Mesenchymal stem cell (in vitro differentiated cells and primary cell): Measurements from ENCODE around the gene PLAGL1.

Experiments
- DNase-seq: peaks from one replicate; pipeline ENCODE4 v3.0.0-alpha.2; 2013
- H2AFZ ChIP-seq: one replicate; pipeline ENCODE4 v1.6.1; 2013; ENCODE audit warnings: low read depth, mild to moderate bottlenecking, control low read depth, inconsistent platforms, low read length, moderate library complexity
- H2AK5ac ChIP-seq: 2 replicates; pipeline ENCODE4 v1.6.1; 2013; ENCODE audit warnings: low read length, moderate library complexity, mild to moderate bottlenecking, inconsistent platforms; ENCODE audit not compliant: severe bottlenecking
- H2BK120ac ChIP-seq: one replicate; pipeline ENCODE4 v1.6.1; 2013; ENCODE audit warnings: low read depth, mild to moderate bottlenecking, inconsistent platforms, low read length, moderate library complexity
- H2BK12ac ChIP-seq, 2 experiments: one replicate each; pipeline ENCODE4 v1.6.1; 2013; ENCODE audit warnings: inconsistent platforms in 2 of 2, low read length in 2 of 2, mild to moderate bottlenecking in 2 of 2, moderate library complexity in 2 of 2, control low read depth in 1 of 2
- H2BK15ac ChIP-seq: one replicate; pipeline ENCODE4 v1.6.1; 2013; ENCODE audit warnings: mild to moderate bottlenecking, low read depth, inconsistent platforms; ENCODE audit not compliant: poor library complexity, severe bottlenecking
- H2BK5ac ChIP-seq: 2 replicates; pipeline ENCODE4 v1.6.1; 2013; ENCODE audit warnings: low read depth, mild to moderate bottlenecking, low read length, control low read depth, inconsistent platforms; ENCODE audit not compliant: poor library complexity, severe bottlenecking
- H3K14ac ChIP-seq, 2 experiments: one replicate each; pipeline ENCODE4 v1.6.1; 2013; ENCODE audit warnings: inconsistent platforms in 2 of 2, low read length in 2 of 2, control low read depth in 1 of 2, mild to moderate bottlenecking in 1 of 2, moderate library complexity in 1 of 2
- H3K18ac ChIP-seq, 2 experiments: one replicate each; pipeline ENCODE4 v1.6.1; 2013; ENCODE audit warnings: inconsistent platforms in 2 of 2, low read length in 2 of 2, control low read depth in 1 of 2, low read depth in 1 of 2, mild to moderate bottlenecking in 1 of 2
- H3K23ac ChIP-seq, 2 experiments: one replicate each; pipeline ENCODE4 v1.6.1; 2013; ENCODE audit warnings: inconsistent platforms in 2 of 2, low read length in 2 of 2, mild to moderate bottlenecking in 2 of 2, moderate library complexity in 2 of 2, control low read depth in 1 of 2
- H3K27ac ChIP-seq: 2 replicates; pipeline ENCODE4 v1.5.1; 2013; ENCODE audit warnings: mild to moderate bottlenecking, moderate library complexity, low read length, control low read depth, inconsistent platforms; ENCODE audit not compliant: poor library complexity, severe bottlenecking
- H3K27me3 ChIP-seq, 2 experiments: 2 replicates each; pipeline versions ENCODE4 v1.6.1 to v1.7.0; 2013; ENCODE audit warnings: low read length in 2 of 2, mild to moderate bottlenecking in 2 of 2, moderate library complexity in 2 of 2, control low read depth in 1 of 2, inconsistent platforms in 1 of 2; ENCODE audit not compliant: control insufficient read depth in 1 of 2, insufficient read depth in 1 of 2
- H3K36me3 ChIP-seq, 2 experiments: 2 replicates each; pipeline versions ENCODE4 v1.6.1 to v1.7.0; 2013; ENCODE audit warnings: low read length in 2 of 2, control low read depth in 1 of 2, inconsistent platforms in 1 of 2, low read depth in 1 of 2, mild to moderate bottlenecking in 1 of 2; ENCODE audit not compliant: insufficient read depth in 2 of 2, control insufficient read depth in 1 of 2
- H3K4ac ChIP-seq, 2 experiments: one replicate each; pipeline ENCODE4 v1.6.1; 2013; ENCODE audit warnings: inconsistent platforms in 2 of 2, low read length in 2 of 2, mild to moderate bottlenecking in 2 of 2, moderate library complexity in 2 of 2, control low read depth in 1 of 2, low read depth in 1 of 2
- H3K4me1 ChIP-seq: 2 replicates; pipeline ENCODE4 v1.6.1; 2013; ENCODE audit warnings: low read depth, low read length, control low read depth; ENCODE audit not compliant: control insufficient read depth, insufficient read depth
- H3K4me2 ChIP-seq: 2 replicates; pipeline ENCODE4 v1.6.1; 2013; ENCODE audit warnings: low read length, mild to moderate bottlenecking, inconsistent platforms; ENCODE audit not compliant: poor library complexity, severe bottlenecking
- H3K4me3 ChIP-seq, 2 experiments: 2 replicates each; pipeline versions ENCODE4 v1.5.1 to v1.7.0; 2013; ENCODE audit warnings: low read length in 2 of 2, mild to moderate bottlenecking in 2 of 2, control low read depth in 1 of 2, low read depth in 1 of 2; ENCODE audit not compliant: insufficient read depth in 1 of 2
- H3K79me1 ChIP-seq: replicated peaks from 2 replicates; pipeline ENCODE4 v1.6.1; 2013; ENCODE audit warnings: mild to moderate bottlenecking, control low read depth, low read length, inconsistent platforms; ENCODE audit not compliant: poor library complexity, severe bottlenecking
- H3K9ac ChIP-seq: 2 replicates; pipeline ENCODE4 v1.7.0; 2013; ENCODE audit warnings: mild to moderate bottlenecking, low read length, moderate library complexity
- H3K9me3 ChIP-seq: 2 replicates; pipeline ENCODE4 v1.7.0; 2013; ENCODE audit warnings: mild to moderate bottlenecking, low read length; ENCODE audit not compliant: control insufficient read depth
- H4K8ac ChIP-seq: one replicate; pipeline ENCODE4 v1.6.1; 2013; ENCODE audit warnings: inconsistent platforms, mild to moderate bottlenecking, low read length, moderate library complexity
- H4K91ac ChIP-seq: one replicate; pipeline ENCODE4 v1.6.1; 2013; ENCODE audit warnings: mild to moderate bottlenecking, low read length, inconsistent platforms
- WGBS: methylation state at CpG from one replicate; pipeline ENCODE4 v1.1.7; 2013; ENCODE audit warnings: mixed read lengths; 5-methylcytosine and 5-hydroxymethylcytosine counted together

The PLAGL1 gene

DNA sequence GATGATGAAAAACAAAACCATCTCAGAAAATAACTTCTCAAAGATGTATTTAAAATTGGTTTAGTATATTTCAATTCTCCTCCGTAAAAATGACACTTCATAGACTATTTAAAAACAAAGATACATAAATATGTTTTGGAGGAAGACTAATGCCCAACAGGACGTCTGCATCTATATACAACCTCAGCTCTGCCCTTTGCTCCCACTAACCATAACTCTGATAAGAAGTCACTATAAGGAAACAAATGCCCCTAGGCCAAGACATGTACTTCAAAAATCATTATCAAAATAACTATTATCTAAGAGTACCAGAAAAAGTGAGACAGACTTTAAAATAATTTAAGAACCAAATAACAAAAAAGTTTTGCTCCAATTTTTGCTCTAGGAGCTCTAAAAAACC lies 23.4 kb downstream of the PLAGL1 start:
- Histone ChIP-seq H3K4me2 (no peak overlapping the region), H2AFZ (no peak overlapping the region), H3K36me3 (peaks cover 0 to 23% of the 10 kb centered on the region in 2 experiments), H4K8ac (no peak overlapping the region), H2AK5ac (no peak overlapping the region), H2BK15ac (no peak overlapping the region), H3K27ac (no peak overlapping the region), H2BK12ac (no peak overlapping the region), H3K4me3 (no peak overlapping the region), H3K18ac (no peak overlapping the region), H2BK5ac (no peak overlapping the region), H3K9me3 (peaks cover 10% of the 10 kb centered on the region), H3K4me1 (no peaks in the 10 kb centered on the region), H4K91ac (no peak overlapping the region), H3K23ac (no peak overlapping the region), H3K4ac (no peak overlapping the region), H2BK120ac (no peak overlapping the region), H3K27me3 (no peaks in the 10 kb centered on the region), H3K14ac (no peak overlapping the region), H3K9ac (no peak overlapping the region), H3K79me1 (peaks cover 3% of the 10 kb centered on the region)
- no peak for DNase-seq
- WGBS: 11% methylated on average over 1 of the region's 2 CpGs

DNA sequence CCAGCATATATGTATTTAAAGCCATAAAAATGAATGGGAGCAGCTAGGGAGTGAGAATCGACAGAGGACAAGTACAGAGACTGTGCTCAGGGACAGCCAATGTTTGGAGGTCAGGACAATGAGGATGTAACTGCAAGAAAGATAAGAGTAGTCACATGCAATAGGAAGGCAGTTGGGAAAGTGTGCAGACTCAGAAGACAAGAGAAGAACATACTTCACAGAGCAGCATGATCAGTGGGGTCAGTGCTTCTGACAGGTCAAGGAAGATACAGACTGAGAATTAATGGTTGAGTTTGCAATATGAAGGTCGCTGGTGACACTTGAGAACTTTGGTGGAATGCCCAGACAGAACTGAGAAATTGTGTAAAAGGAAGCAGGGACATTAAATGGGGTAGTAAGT lies 25.1 kb downstream of the PLAGL1 start:
- H3K4me2 ChIP-seq: no peak overlapping the region
- H3K14ac ChIP-seq: no peak overlapping the region
- H3K4me1 ChIP-seq: no peaks in the 10 kb centered on the region
- H3K23ac ChIP-seq: no peak overlapping the region
- no peak overlapping the region for H3K27ac ChIP-seq
- H3K4me3 ChIP-seq: no peak overlapping the region
- H3K4ac ChIP-seq: no peak overlapping the region
- H3K9ac ChIP-seq: no peak overlapping the region
- DNase-seq: no peak
- no peak overlapping the region for H3K18ac ChIP-seq
- WGBS: 75% methylated on average over 2 of the region's 2 CpGs
- no peaks in the 10 kb centered on the region for H3K27me3 ChIP-seq
- no peaks in the 10 kb centered on the region for H3K9me3 ChIP-seq
- H2AK5ac ChIP-seq: no peak overlapping the region
- H2BK12ac ChIP-seq: no peak overlapping the region
- H2AFZ ChIP-seq: no peak overlapping the region
- H2BK5ac ChIP-seq: no peak overlapping the region
- H2BK15ac ChIP-seq: no peak overlapping the region
- H3K79me1 ChIP-seq: peaks cover 3% of the 10 kb centered on the region
- H2BK120ac ChIP-seq: no peak overlapping the region
- H4K8ac ChIP-seq: no peak overlapping the region
- H4K91ac ChIP-seq: no peak overlapping the region
- H3K36me3 ChIP-seq: peaks cover 0 to 22% of the 10 kb centered on the region in 2 experiments

DNA sequence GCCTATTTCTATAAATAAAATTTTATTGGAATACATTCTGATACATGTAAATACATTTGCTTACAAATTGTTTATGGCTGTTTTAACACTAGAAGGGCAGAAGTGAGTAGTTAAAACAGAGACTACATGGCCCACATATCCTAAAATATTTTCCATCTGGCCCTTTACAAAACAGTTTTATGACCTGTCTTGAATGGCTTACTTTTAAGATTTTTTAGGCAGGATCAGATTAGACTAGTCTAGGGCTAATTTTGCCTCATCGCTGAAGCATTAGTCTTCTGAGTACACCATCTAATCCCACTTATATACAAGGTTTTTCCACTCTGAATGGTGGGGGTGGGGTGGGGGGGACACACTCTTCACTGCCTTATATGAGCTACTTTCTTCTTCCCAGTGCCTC lies 27.1 kb downstream of the PLAGL1 start:
- H2AFZ ChIP-seq: no peak overlapping the region

DNA sequence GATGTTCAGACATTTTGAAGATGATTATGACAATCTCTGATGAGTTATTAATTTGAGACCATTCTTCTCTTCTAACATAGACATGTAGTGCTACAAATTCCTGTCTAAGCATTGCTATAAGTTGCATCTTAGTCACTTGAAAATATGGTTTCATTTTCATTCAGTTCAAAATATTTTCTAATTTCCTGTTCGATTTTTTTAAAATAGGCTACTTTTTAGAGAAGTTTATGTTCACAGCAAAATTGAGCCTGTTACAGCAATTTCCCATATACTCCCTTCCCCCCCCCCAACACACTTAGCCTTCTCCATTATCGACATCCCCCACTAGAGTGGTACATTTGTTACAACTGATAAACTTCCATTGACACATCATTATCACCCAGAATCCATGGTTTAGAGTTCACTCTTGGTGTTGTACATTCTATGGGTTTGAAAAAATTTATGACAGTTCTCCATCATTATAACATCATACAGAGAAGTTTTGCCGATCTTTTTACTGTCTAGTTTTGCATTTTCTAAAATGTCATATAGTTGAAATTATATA lies 31.2 kb downstream of the PLAGL1 start:
- no peak overlapping the region for H3K27ac ChIP-seq
- H2BK15ac ChIP-seq: no peak overlapping the region
- no peak overlapping the region for H3K9ac ChIP-seq
- no peak overlapping the region for H3K18ac ChIP-seq
- WGBS: 82% methylated on average over 1 of the region's 3 CpGs
- H4K91ac ChIP-seq: no peak overlapping the region
- no peak overlapping the region for H3K4me2 ChIP-seq
- H3K9me3 ChIP-seq: no peaks in the 10 kb centered on the region
- H4K8ac ChIP-seq: no peak overlapping the region
- no peaks in the 10 kb centered on the region for H3K27me3 ChIP-seq
- H3K4ac ChIP-seq: no peak overlapping the region
- no peaks in the 10 kb centered on the region for H3K4me1 ChIP-seq
- no peak overlapping the region for H3K4me3 ChIP-seq
- no peak overlapping the region for H2AK5ac ChIP-seq
- H3K14ac ChIP-seq: no peak overlapping the region
- no peak overlapping the region for H2BK120ac ChIP-seq
- no peak for DNase-seq
- H2AFZ ChIP-seq: no peak overlapping the region
- H3K36me3 ChIP-seq: peaks cover 0 to 9% of the 10 kb centered on the region in 2 experiments
- H2BK5ac ChIP-seq: no peak overlapping the region
- no peak overlapping the region for H2BK12ac ChIP-seq
- peaks cover 4% of the 10 kb centered on the region for H3K79me1 ChIP-seq
- H3K23ac ChIP-seq: no peak overlapping the region

More for the DNA sequence above, 27.1 kb downstream of the PLAGL1 start:
- H3K18ac ChIP-seq: no peak overlapping the region
- H2BK120ac ChIP-seq: no peak overlapping the region
- no peak overlapping the region for H3K4me3 ChIP-seq
- H3K14ac ChIP-seq: no peak overlapping the region
- H3K9ac ChIP-seq: no peak overlapping the region
- H3K27me3 ChIP-seq: no peaks in the 10 kb centered on the region
- no peak overlapping the region for H2BK5ac ChIP-seq
- no peak for DNase-seq
- H3K4ac ChIP-seq: no peak overlapping the region
- no peak overlapping the region for H4K8ac ChIP-seq
- no peak overlapping the region for H3K23ac ChIP-seq
- peaks cover 4% of the 10 kb centered on the region for H3K79me1 ChIP-seq
- H3K27ac ChIP-seq: no peak overlapping the region
- no peaks in the 10 kb centered on the region for H3K4me1 ChIP-seq
- H4K91ac ChIP-seq: no peak overlapping the region
- H2BK12ac ChIP-seq: no peak overlapping the region
- no CpG with 5 or more reads among the region's 1 CpG for WGBS
- no peak overlapping the region for H2BK15ac ChIP-seq
- no peak overlapping the region for H2AK5ac ChIP-seq
- peaks cover 0 to 20% of the 10 kb centered on the region in 2 experiments for H3K36me3 ChIP-seq
- H3K9me3 ChIP-seq: no peaks in the 10 kb centered on the region
- no peak overlapping the region for H3K4me2 ChIP-seq
